Parathyroid adenoma (tissue), 2 donors: ENCODE measurements around the gene CYB5D1.

Experiments used
- H2AFZ ChIP-seq: fragments of 300-600 bp; sonication (generic); one replicate; pipeline ENCODE4 v1.7.0; 2017; ENCODE audit warnings: antibody characterized with exemption, mild to moderate bottlenecking
- H3K27ac ChIP-seq: fragments of 300-600 bp; sonication (generic); one replicate; pipeline ENCODE4 v1.7.0; 2017
- H3K27me3 ChIP-seq: fragments of 300-600 bp; sonication (generic); one replicate; pipeline ENCODE4 v1.7.0; 2017; ENCODE audit warnings: low read length; ENCODE audit not compliant: control insufficient read depth, insufficient read depth
- H3K36me3 ChIP-seq: fragments of 300-600 bp; sonication (generic); one replicate; pipeline ENCODE4 v1.7.0; 2017; ENCODE audit warnings: low read length; ENCODE audit not compliant: control insufficient read depth, insufficient read depth
- H3K4me1 ChIP-seq: fragments of 300-600 bp; sonication (generic); one replicate; pipeline ENCODE4 v1.7.0; 2017; ENCODE audit warnings: control low read depth
- H3K4me2 ChIP-seq: fragments of 300-600 bp; sonication (generic); one replicate; pipeline ENCODE4 v1.7.0; 2017; ENCODE audit warnings: low read length
- H3K4me3 ChIP-seq: fragments of 300-600 bp; sonication (generic); one replicate; pipeline ENCODE4 v1.7.0; 2017; ENCODE audit warnings: low read depth, low read length
- H3K79me2 ChIP-seq: fragments of 300-600 bp; sonication (generic); one replicate; pipeline ENCODE4 v1.7.0; 2017; ENCODE audit warnings: control low read depth
- H3K9ac ChIP-seq: fragments of 300-600 bp; sonication (generic); one replicate; pipeline ENCODE4 v1.7.0; 2017; ENCODE audit warnings: mild to moderate bottlenecking
- H3K9me3 ChIP-seq: fragments of 300-600 bp; sonication (generic); one replicate; pipeline ENCODE4 v1.7.0; 2017; ENCODE audit warnings: low read length; ENCODE audit not compliant: control insufficient read depth
- CTCF ChIP-seq: fragments of 300-600 bp; sonication (generic); IDR thresholded peaks from one replicate; pipeline ENCODE4 v1.7.0; 2017; ENCODE audit warnings: antibody characterized with exemption, mild to moderate bottlenecking
- donor health status: primary hyperparathyroidism.

CYB5D1 gene

GRCh38 chr17:7853691-7854038 is 4.1 kb upstream of the CYB5D1 start:
- no peak overlapping the region for H2AFZ ChIP-seq
- H3K27ac ChIP-seq = peak overlapping the region; percentile 13
- no peak for TF ChIP-seq CTCF
- peaks cover 20% of the 10 kb centered on the region for H3K4me1 ChIP-seq
- H3K4me3 ChIP-seq = no peak overlapping the region
- no peaks in the 10 kb centered on the region for H3K36me3 ChIP-seq
- H3K79me2 ChIP-seq = no peaks in the 10 kb centered on the region
- H3K9ac ChIP-seq = no peak overlapping the region
- H3K27me3 ChIP-seq = no peaks in the 10 kb centered on the region
- no peaks in the 10 kb centered on the region for H3K9me3 ChIP-seq
- no peak overlapping the region for H3K4me2 ChIP-seq

DNA sequence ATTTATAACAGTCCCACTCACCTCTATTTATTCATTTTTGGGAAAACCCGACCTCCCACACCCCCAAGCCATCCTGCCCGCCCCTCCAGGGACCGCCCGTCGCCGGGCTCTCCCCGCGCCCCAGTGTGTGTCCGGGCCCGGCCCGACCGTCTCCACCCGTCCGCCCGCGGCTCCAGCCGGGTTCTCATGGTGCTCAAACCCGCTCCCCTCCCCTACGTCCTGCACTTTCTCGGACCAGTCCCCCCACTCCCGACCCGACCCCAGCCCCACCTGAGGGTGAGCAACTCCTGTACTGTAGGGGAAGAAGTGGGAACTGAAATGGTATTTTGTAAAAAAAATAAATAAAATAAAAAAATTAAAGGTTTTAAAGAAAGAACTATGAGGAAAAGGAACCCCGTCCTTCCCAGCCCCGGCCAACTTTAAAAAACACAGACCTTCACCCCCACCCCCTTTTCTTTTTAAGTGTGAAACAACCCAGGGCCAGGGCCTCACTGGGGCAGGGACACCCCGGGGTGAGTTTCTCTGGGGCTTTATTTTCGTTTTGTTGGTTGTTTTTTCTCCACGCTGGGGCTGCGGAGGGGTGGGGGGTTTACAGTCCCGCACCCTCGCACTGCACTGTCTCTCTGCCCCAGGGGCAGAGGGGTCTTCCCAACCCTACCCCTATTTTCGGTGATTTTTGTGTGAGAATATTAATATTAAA is 3.6 kb upstream of the CYB5D1 start:
- Histone ChIP-seq H3K36me3 (no peaks in the 10 kb centered on the region), H3K79me2 (no peaks in the 10 kb centered on the region), H3K4me1 (peaks cover 20% of the 10 kb centered on the region), H3K4me2 (no peak overlapping the region), H3K4me3 (no peak overlapping the region), H3K27ac (peak overlapping the region; percentile 13), H3K9me3 (no peaks in the 10 kb centered on the region), H3K27me3 (no peaks in the 10 kb centered on the region), H2AFZ (no peak overlapping the region), H3K9ac (no peak overlapping the region)
- TF ChIP-seq CTCF = no peak

GRCh38 chr17:7854851-7855659 is 2.7 kb upstream of the CYB5D1 start, which contains the start of gene TMEM88:
TMEM88 (plus strand) TSS chr17:7855066; CDS start chr17:7855075, 9 bp downstream.
- TF ChIP-seq CTCF = no peak
- H3K27me3 ChIP-seq = no peaks in the 10 kb centered on the region
- peak within 1 kb of the TSS; percentile 80 for H3K4me3 ChIP-seq
- H2AFZ ChIP-seq = no peak within 1 kb of the TSS
- no peak within 1 kb of the TSS for H3K9ac ChIP-seq
- peak within 1 kb of the TSS; percentile 86 for H3K4me2 ChIP-seq
- no peaks in the 10 kb centered on the region for H3K9me3 ChIP-seq
- peak within 1 kb of the TSS; percentile 96 for H3K27ac ChIP-seq
- peaks cover 20% of the 10 kb centered on the region for H3K4me1 ChIP-seq
- H3K36me3 ChIP-seq = no peaks in the 10 kb centered on the region
- no peaks in the 10 kb centered on the region for H3K79me2 ChIP-seq

DNA sequence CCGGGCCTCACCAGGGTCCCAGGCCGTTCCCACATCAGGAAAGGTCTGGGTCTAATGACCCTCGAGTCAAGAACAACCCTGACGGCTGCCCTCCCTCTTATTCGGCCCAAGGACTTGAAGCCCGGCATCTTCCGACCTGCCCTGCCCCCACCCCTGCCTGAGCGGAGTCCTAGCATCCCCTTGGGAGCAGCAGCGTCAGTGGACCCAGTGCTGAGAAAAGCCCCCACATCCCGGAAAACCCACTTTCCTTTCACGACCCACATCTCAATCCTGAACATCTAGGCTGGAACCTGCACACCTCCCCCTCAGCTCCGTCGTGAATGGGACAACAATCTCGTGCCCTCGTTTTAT is 2.2 kb upstream of the CYB5D1 start:
- H3K9me3 ChIP-seq = no peaks in the 10 kb centered on the region
- H2AFZ ChIP-seq = no peak overlapping the region
- peak overlapping the region; percentile 80 for H3K4me3 ChIP-seq
- peak overlapping the region; percentile 86 for H3K4me2 ChIP-seq
- H3K27me3 ChIP-seq = no peaks in the 10 kb centered on the region
- H3K79me2 ChIP-seq = no peaks in the 10 kb centered on the region
- no peak for TF ChIP-seq CTCF
- H3K9ac ChIP-seq = no peak overlapping the region
- H3K36me3 ChIP-seq = no peaks in the 10 kb centered on the region
- peaks cover 20% of the 10 kb centered on the region for H3K4me1 ChIP-seq
- peak overlapping the region; percentile 96 for H3K27ac ChIP-seq
